GM12875 (cell line): ENCODE results near the gene NOC2L.

ENCODE experiments used
- H3K4me3 ChIP-seq: one replicate; pipeline ENCODE4 v1.5.1; 2011; ENCODE audit warnings: low read depth, low read length, control low read depth
- TF ChIP-seq, protein P1 (sequence below): IDR thresholded peaks from 2 replicates; pipeline ENCODE4 v1.5.1; 2011; ENCODE audit warnings: low read depth, mild to moderate bottlenecking, control low read depth, inconsistent platforms, low read length, moderate library complexity, borderline replicate concordance; ENCODE audit not compliant: insufficient read depth

The NOC2L gene

DNA sequence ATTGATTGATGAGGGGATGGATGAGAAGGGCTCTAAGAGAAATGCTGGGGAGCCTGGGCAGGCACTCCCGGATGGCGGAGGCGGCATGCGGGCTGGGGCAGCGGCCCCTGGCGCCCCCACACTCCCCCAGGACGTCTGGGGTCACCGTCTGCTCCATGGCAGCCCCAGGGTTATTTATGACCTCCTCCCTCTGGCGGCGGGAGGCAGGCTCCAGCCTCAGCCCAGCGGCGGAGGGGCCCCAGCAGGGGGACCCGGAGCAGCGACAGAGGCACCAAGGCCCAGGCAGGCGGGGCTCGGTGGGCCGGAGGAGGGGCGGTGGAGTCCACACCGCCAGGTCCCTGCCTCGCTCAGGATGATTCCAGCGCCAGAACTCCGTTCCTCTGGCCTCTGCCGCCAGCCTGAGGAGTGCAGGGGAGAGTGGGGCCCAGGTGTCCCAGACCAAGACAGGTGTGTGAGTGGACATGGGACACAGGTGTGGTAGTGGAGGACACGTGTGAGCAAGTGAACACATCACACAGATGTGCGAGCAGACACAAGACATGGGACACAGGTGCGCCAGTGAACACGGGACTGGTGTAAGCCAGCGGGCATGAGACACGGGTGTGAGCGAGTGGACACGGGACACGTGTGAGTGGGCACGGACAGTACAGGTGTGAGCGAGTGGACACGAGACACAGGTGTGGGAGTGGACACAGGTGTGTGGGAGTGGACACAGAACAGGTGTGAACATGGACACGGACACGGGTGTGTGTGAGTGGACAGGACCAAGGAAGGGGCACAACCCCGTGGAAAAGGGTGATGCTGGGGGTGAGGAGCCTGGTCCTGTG is 37.8 kb downstream of the NOC2L start:
- H3K4me3 ChIP-seq: no peak overlapping the region
- TF ChIP-seq, protein P1, sequence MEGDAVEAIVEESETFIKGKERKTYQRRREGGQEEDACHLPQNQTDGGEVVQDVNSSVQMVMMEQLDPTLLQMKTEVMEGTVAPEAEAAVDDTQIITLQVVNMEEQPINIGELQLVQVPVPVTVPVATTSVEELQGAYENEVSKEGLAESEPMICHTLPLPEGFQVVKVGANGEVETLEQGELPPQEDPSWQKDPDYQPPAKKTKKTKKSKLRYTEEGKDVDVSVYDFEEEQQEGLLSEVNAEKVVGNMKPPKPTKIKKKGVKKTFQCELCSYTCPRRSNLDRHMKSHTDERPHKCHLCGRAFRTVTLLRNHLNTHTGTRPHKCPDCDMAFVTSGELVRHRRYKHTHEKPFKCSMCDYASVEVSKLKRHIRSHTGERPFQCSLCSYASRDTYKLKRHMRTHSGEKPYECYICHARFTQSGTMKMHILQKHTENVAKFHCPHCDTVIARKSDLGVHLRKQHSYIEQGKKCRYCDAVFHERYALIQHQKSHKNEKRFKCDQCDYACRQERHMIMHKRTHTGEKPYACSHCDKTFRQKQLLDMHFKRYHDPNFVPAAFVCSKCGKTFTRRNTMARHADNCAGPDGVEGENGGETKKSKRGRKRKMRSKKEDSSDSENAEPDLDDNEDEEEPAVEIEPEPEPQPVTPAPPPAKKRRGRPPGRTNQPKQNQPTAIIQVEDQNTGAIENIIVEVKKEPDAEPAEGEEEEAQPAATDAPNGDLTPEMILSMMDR: peak; percentile 13; the same call in 1 of the 2 replicates

DNA sequence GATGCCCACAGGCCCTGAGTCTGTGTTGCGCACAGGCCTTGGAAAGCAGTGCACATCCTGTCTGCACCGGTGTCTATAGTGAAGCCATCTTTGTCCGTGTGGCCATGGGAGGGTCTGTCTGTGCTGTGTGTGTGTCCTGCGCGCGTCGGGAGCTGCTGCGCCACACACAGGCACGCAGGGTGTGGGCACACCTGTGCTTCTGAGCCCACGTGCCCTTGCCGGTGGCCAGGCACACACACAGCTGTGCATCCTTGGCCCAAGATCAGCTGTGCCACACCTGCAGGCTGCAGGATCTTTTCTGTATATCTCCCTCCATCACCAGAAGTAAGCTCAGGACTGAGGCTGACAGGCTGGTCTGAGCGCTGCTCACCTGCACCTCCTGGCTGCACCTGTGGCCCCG is 38.5 kb downstream of the NOC2L start:
- TF ChIP-seq, protein P1: no peak
- H3K4me3 ChIP-seq: no peak overlapping the region

DNA sequence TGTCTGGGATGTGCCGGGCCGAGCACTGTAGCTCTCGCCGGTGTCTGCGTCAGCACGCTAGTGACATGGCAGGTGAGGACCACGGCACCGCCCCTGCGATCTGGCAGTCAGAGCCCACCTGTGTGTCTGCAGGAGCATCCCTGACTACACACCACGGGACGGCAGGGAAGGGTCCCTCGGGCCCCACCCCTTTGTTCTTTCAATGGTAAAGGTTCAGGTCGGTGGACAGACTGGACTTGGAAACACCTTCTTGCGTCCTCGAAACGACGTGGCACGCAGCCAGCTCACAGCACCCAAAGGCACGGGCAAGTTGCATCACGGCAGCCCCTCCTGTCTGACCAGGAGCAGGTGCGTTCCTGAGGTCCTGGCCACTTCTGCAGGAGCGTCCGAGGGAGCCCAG is 39.0 kb downstream of the NOC2L start:
- no peak overlapping the region for H3K4me3 ChIP-seq
- TF ChIP-seq, protein P1: no peak

DNA sequence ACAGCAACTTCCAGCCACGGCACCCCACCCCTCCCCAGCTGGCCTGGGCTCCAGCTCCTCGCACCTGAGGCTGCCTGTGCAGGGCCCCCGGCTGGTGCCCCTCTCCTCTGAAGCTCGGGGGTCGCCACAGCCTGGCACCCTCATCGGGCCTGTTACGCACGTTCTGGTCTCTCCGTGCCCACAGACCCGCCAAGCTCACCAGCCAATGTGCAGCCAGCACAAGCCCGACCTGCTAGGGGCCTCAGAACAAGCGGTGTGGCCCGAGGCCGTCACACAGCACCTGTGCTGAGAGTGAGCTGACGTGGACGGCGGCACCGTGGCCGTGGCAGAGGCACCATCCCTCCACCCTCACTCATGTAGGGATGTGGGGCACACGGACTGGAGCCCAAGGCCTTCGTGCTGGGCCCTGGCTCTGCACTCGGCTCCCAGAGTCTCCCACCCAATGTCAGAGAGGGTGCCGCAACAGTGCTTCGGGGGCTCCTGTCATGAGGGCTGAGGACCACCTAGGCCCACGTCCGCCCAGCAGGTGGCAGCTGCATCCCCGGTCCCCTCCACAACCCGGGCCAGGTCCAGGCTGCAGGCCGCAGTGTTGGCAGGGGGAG is 39.7 kb downstream of the NOC2L start:
- TF ChIP-seq, protein P1: no peak
- no peak overlapping the region for H3K4me3 ChIP-seq

DNA sequence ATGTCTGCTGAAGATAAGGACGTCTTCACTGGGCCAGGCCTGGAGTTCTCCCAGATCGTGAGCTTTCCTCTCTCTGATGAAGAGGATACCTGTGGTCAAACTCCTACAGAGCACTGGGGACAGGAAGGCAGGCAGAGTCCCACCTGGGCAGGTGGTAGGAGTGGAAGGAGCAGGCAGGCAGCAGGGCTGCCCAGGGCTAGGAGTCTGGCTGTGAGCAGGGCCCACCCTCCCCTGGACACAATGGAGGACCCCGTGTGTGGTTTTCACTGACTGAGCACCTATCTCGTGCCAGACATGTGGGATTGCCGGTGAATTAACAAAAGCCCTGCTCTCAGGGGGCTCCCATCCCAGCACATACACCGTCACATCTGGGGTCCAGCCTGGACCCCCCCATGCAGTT is 40.2 kb downstream of the NOC2L start:
- no peak overlapping the region for H3K4me3 ChIP-seq
- TF ChIP-seq, protein P1: no peak

DNA sequence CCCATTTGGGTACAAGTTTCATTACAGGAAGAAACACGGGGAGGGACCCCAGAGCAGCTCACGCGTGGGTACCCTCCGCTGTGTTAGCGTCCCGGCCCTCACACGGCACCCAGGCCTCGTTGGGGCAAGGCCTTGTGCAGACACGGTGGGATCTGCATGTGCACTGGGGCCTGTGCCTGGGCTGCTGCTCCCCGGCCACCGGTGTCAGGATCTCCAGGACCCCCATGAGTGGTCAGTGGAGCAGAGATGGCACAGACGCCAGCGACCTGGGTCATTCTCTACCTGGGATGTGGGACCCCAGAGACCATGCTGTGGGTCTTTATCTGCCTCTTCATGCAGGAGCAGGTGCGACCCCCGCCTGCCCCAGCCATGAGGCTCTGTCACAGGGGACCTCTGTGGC is 40.7 kb downstream of the NOC2L start:
- no peak overlapping the region for H3K4me3 ChIP-seq
- TF ChIP-seq, protein P1: no peak

DNA sequence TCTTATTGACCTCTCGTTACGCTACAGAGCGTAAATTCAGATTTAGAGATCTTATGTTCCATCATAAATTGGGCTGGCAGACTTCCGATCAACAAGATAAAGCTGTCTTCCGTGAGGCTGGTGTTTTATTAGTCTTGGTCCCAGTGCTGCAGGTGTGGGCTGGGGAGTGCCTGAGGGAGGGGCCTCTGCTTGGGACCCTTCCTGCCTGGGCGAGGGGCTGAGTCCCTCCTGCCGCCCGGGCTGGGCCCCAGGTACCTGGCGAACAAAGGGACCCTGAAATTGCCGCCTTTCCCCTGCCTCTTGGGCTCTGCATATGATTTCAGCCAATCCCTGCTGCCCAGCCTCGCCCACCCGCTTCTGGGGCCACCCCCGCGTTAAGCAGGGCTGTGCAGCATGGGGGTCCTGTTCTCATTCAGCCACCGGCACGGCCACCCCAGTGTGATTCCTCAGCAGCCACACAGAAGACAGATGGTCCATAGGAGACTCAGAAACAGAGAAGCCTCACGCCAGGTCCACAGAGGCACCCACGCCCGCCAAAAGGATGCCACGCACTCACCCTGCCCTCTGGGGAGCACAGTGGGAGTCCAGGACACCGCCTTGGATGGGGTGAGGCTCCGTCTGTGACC is 41.5 kb downstream of the NOC2L start:
- TF ChIP-seq, protein P1: no peak
- H3K4me3 ChIP-seq: no peak overlapping the region
